ENCODE data around the gene ZFYVE27. TPM values are rescaled to one million over a fixed set of nuclear protein-coding genes. Genes with fewer than 3 reads are reported as not detected.
A peak's percentile ranks its signal among the peaks of the same experiment; 100 is the strongest.

ZFYVE27 gene
- total RNA-seq, 1 donor from 2014 or later, result 40.7 TPM

GRCh38 chr10:97757471-97757870, 20.5 kb downstream of the ZFYVE27 start:
- no peaks in the 10 kb centered on the region for H3K9me3 Mint-ChIP-seq
- no peak for TF ChIP-seq CTCF (IDR thresholded peaks at IDR 0.05; ENCODE audit: unreplicated experiment)
- peaks cover 26% of the 10 kb centered on the region for H3K36me3 Mint-ChIP-seq
- DNase-seq (ENCODE audit: low spot score in 2 of 2, unreplicated experiment in 2 of 2), result no peak
- H3K27me3 Mint-ChIP-seq (ENCODE audit: low read depth), result no peaks in the 10 kb centered on the region
- no peaks in the 10 kb centered on the region for H3K4me1 Mint-ChIP-seq
- no peak overlapping the region for H3K4me3 Mint-ChIP-seq
- no peak overlapping the region for H3K27ac Mint-ChIP-seq

GRCh38 chr10:97759158-97759887, 22.4 kb downstream of the ZFYVE27 start:
- Mint-ChIP-seq H3K9me3 (no peaks in the 10 kb centered on the region), H3K4me3 (no peak overlapping the region), H3K4me1 (no peaks in the 10 kb centered on the region), H3K36me3 (peaks cover 13% of the 10 kb centered on the region), H3K27ac (no peak overlapping the region), H3K27me3 (ENCODE audit: low read depth) (no peaks in the 10 kb centered on the region)
- peak; percentile 64 for TF ChIP-seq CTCF (IDR thresholded peaks at IDR 0.05; ENCODE audit: unreplicated experiment)
- peak in 1 of 2 experiments; percentile 72 for DNase-seq (ENCODE audit: low spot score in 2 of 2, unreplicated experiment in 2 of 2)

- DNase-seq (ENCODE audit: low spot score in 2 of 2, unreplicated experiment in 2 of 2), result no peak
- Mint-ChIP-seq H3K27ac (no peak overlapping the region), H3K4me1 (no peaks in the 10 kb centered on the region), H3K9me3 (no peaks in the 10 kb centered on the region), H3K27me3 (ENCODE audit: low read depth) (no peaks in the 10 kb centered on the region), H3K36me3 (peaks cover 6% of the 10 kb centered on the region), H3K4me3 (no peak overlapping the region)
- no peak for TF ChIP-seq CTCF (IDR thresholded peaks at IDR 0.05; ENCODE audit: unreplicated experiment)
Measured at GRCh38 chr10:97759946-97760345, 23.0 kb downstream of the ZFYVE27 start.

- Mint-ChIP-seq H3K27ac (no peak overlapping the region), H3K36me3 (peaks cover 1% of the 10 kb centered on the region), H3K4me3 (no peak overlapping the region), H3K4me1 (no peaks in the 10 kb centered on the region), H3K27me3 (ENCODE audit: low read depth) (no peaks in the 10 kb centered on the region), H3K9me3 (no peaks in the 10 kb centered on the region)
- no peak for TF ChIP-seq CTCF (IDR thresholded peaks at IDR 0.05; ENCODE audit: unreplicated experiment)
- DNase-seq (ENCODE audit: low spot score in 2 of 2, unreplicated experiment in 2 of 2), result no peak
Measured at GRCh38 chr10:97760461-97761257, 23.7 kb downstream of the ZFYVE27 start.

GRCh38 chr10:97761331-97761865, 24.5 kb downstream of the ZFYVE27 start:
- no peaks in the 10 kb centered on the region for H3K4me1 Mint-ChIP-seq
- H3K27ac Mint-ChIP-seq, result no peak overlapping the region
- no peak for TF ChIP-seq CTCF (IDR thresholded peaks at IDR 0.05; ENCODE audit: unreplicated experiment)
- H3K36me3 Mint-ChIP-seq, result peaks cover 1% of the 10 kb centered on the region
- H3K27me3 Mint-ChIP-seq (ENCODE audit: low read depth), result no peaks in the 10 kb centered on the region
- no peak for DNase-seq (ENCODE audit: low spot score in 2 of 2, unreplicated experiment in 2 of 2)
- H3K4me3 Mint-ChIP-seq, result no peak overlapping the region
- H3K9me3 Mint-ChIP-seq, result no peaks in the 10 kb centered on the region

Measured in mesothelial cell of epicardium (in vitro differentiated cells).